GM12878 (cell line): ENCODE measurements around the gene IRS2. TPM values are rescaled to one million over a fixed set of nuclear protein-coding genes. Genes with fewer than 3 reads are reported as not detected.

Experiments
- ATAC-seq: fragments of 200-7000 bp; cut with Tn5 transposase; 3 replicates; pipeline ENCODE4 v1.9.1; 2020; ENCODE audit warnings: mild to moderate bottlenecking, moderate library complexity
- BruUV-seq: library from RNA; stranded (reverse); fragments of 400-500 nt; replicated peaks from 2 replicates; lab custom pipeline; 2021; lab: Mats Ljungman, UMichigan
- CTCF ChIA-PET: fragments of 300-600 bp; sonication (Branson Sonifier 250); formaldehyde crosslinking; extraction: SDS; loops from one replicate; lab custom pipeline; 2021; ENCODE audit warnings: inconsistent platforms; lab: Yijun Ruan, JAX
- POLR2A ChIA-PET: fragments of 350-600 bp; formaldehyde crosslinking; extraction: SDS; loops from one replicate; lab custom pipeline; 2021; ENCODE audit warnings: inconsistent platforms; lab: Charles Lee
- RAD21 ChIA-PET: fragments of 300-600 bp; sonication (Branson Sonifier 250); formaldehyde crosslinking; loops from one replicate; lab custom pipeline; 2023; ENCODE audit warnings: antibody characterized with exemption; ENCODE audit not compliant: unreplicated experiment; lab: Charles Lee
- SMC1A ChIA-PET: fragments of 300-600 bp; sonication (Branson Sonifier 250); formaldehyde crosslinking; loops from one replicate; lab custom pipeline; 2023; ENCODE audit not compliant: unreplicated experiment, uncharacterized antibody; lab: Charles Lee
- DNase-seq: peaks from one replicate; pipeline ENCODE4 v3.0.0-alpha.2; 2011; ENCODE audit warnings: low read depth, low spot score
- FAIRE-seq: peaks from 3 replicates; lab custom pipeline; 2011; peaks lifted over from hg19 to GRCh38; lab: Jason Lieb, UNC
- H2AFZ ChIP-seq: 2 replicates; pipeline ENCODE4 v1.6.0; 2011; ENCODE audit warnings: low read depth, low read length, control low read depth; ENCODE audit not compliant: control insufficient read depth
- H3K27ac ChIP-seq: 2 replicates; pipeline ENCODE4 v1.5.1; 2011; ENCODE audit warnings: control low read depth; ENCODE audit not compliant: control insufficient read depth, insufficient read depth
- H3K27me3 ChIP-seq, 2 experiments: replicated peaks in 1 of 2; 2 replicates each; pipeline versions ENCODE4 v1.6.0 to v1.6.1; 2011; ENCODE audit warnings: low read length in 1 of 2; ENCODE audit not compliant: control insufficient read depth in 2 of 2, insufficient read depth in 2 of 2
- H3K36me3 ChIP-seq, 2 experiments: 2 replicates each; pipeline ENCODE4 v1.5.1; 2011; ENCODE audit warnings: low read length in 1 of 2; ENCODE audit not compliant: control insufficient read depth in 2 of 2, insufficient read depth in 2 of 2
- H3K4me1 ChIP-seq: 2 replicates; pipeline ENCODE4 v1.6.1; 2011; ENCODE audit warnings: mild to moderate bottlenecking, low read length, moderate library complexity, mixed read lengths; ENCODE audit not compliant: control insufficient read depth, insufficient read depth
- H3K4me2 ChIP-seq: 2 replicates; pipeline ENCODE4 v1.6.0; 2011; ENCODE audit warnings: control low read depth; ENCODE audit not compliant: control insufficient read depth, insufficient read depth
- H3K4me3 ChIP-seq: fragments of 200-600 bp; sonication (generic); 2 replicates; pipeline ENCODE4 v1.5.1; 2016
- H3K79me2 ChIP-seq: 2 replicates; pipeline ENCODE4 v1.6.0; 2011; ENCODE audit warnings: low read length; ENCODE audit not compliant: control insufficient read depth, insufficient read depth
- H3K9ac ChIP-seq: 2 replicates; pipeline ENCODE4 v1.8.0; 2011; ENCODE audit warnings: low read length, control low read depth, mixed read lengths; ENCODE audit not compliant: control insufficient read depth, insufficient read depth
- H3K9me3 ChIP-seq: replicated peaks from 3 replicates; pipeline ENCODE4 v1.5.1; 2011; ENCODE audit warnings: mild to moderate bottlenecking, low read length; ENCODE audit not compliant: control insufficient read depth, insufficient read depth
- H4K20me1 ChIP-seq: 2 replicates; pipeline ENCODE4 v1.6.0; 2011; ENCODE audit not compliant: control insufficient read depth, insufficient read depth
- BHLHE40 ChIP-seq, 2 experiments: fragments of 450-650 bp in 1 of 2; IDR thresholded peaks; 2 replicates each; pipeline ENCODE4 v1.6.1; 2011 to 2017; ENCODE audit warnings: low read depth in 2 of 2, borderline replicate concordance in 1 of 2, improper control_type of control experiment in 1 of 2, low read length in 1 of 2, mild to moderate bottlenecking in 1 of 2
- KDM1A ChIP-seq: fragments of 200-600 bp; sonication (generic); IDR thresholded peaks from 2 replicates; pipeline ENCODE4 v1.6.1; 2016; ENCODE audit warnings: borderline replicate concordance
- KLF5 ChIP-seq: fragments of 450-650 bp; IDR thresholded peaks from 2 replicates; pipeline ENCODE4 v1.6.1; 2014; ENCODE audit warnings: mild to moderate bottlenecking; ENCODE audit not compliant: partially characterized antibody
- RBBP5 ChIP-seq: fragments of 200-600 bp; sonication (generic); conservative IDR thresholded peaks from 2 replicates; pipeline ENCODE4 v1.6.1; 2016
- SUPT20H ChIP-seq: IDR thresholded peaks from 2 replicates; pipeline ENCODE4 v1.6.1; 2011; ENCODE audit warnings: low read depth, mild to moderate bottlenecking, low read length, moderate library complexity, borderline replicate concordance; ENCODE audit not compliant: control insufficient read depth
- YBX1 ChIP-seq: fragments of 450-650 bp; IDR thresholded peaks from 2 replicates; pipeline ENCODE4 v1.6.1; 2016; ENCODE audit warnings: antibody characterized with exemption
- ZNF217 ChIP-seq: fragments of 450-650 bp; IDR thresholded peaks from 2 replicates; pipeline ENCODE4 v1.6.1; 2017; ENCODE audit warnings: antibody characterized with exemption, mild to moderate bottlenecking
- WGBS: methylation state at CpG from one replicate; pipeline ENCODE4 v1.1.6; 2016; ENCODE audit warnings: low lambda C conversion rate; ENCODE audit not compliant: insufficient replicate concordance, insufficient coverage; ENCODE audit errors: missing lambda C conversion rate; 5-methylcytosine and 5-hydroxymethylcytosine counted together
- in situ Hi-C: fragments of 300-500 bp; cut with MboI; formaldehyde crosslinking; loops from 9 replicates; pipeline ENCODE4 v1.14.3; 2018; ENCODE audit warnings: mixed read lengths
- intact Hi-C: fragments of 100-400 bp; cut with micrococcal nuclease; formaldehyde crosslinking; loops from one replicate; pipeline ENCODE4 v1.14.2; 2022; ENCODE audit not compliant: unreplicated experiment
- polyA plus RNA-seq, 11 experiments: library from polyadenylated mRNA; depleted of rRNA in 4 of 11; unstranded in 6 of 11; stranded (reverse) in 5 of 11; fragments of >200 nt; fragmentation: Nextera tagmentation in 4 of 11; fragmentation: Illumina TruSeq in 1 of 11; extraction: Ambion mirVana in 4 of 11; extraction: Trizol in 1 of 11; gene quantifications; 1 replicate in 1 of 11; 2 replicates in 10 of 11; pipeline versions ENCODE4 v1.2.1 to v1.2.3, GENCODE V29; 2011 to 2016; ENCODE audit warnings: inconsistent platforms in 2 of 11, missing spikeins in 2 of 11, low read depth in 1 of 11
- total RNA-seq, 4 experiments: library from RNA; depleted of rRNA in 3 of 4; stranded (reverse); fragments of >200 nt in 3 of 4; fragmentation: Illumina TruSeq in 1 of 4; extraction: Trizol in 1 of 4; gene quantifications; 2 replicates each; pipeline versions ENCODE4 v1.2.1 to v1.2.3, GENCODE V29; 2013 to 2021
- TF ChIP-seq, protein P1 (sequence below): fragments of 450-650 bp; IDR thresholded peaks from 2 replicates; pipeline ENCODE4 v1.6.1; 2016; ENCODE audit warnings: mild to moderate bottlenecking, moderate library complexity, borderline replicate concordance

IRS2 gene
- total and polyA plus RNA-seq, 10 of the 15 experiments (the other 5 are each of a cell fraction or from before 2014, with no cell fraction given), result 0.01 to 0.31 (median 0.07) TPM; not detected in 6

DNA sequence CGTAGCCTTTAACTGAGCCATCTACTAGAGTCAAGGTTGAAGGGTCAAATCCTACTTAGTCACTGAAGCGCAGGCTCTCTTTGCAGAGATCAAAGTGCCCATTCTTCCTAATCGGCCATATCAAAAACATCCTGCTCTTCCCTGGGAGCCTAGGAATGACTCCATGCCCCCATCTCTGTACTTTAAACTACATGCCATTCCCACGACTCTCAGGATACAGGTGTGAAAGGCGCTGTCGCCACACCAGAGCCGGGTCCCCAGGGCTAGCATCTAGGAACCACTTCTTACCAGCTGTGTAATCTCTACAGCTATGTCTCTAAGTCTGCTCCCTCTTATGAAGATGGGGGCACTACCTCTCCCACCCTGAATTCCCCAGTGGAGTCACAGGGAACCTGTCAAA is 22.3 kb downstream of the IRS2 start:
- ATAC-seq, result no peak
- intact Hi-C loops, result no loop called here
- Histone ChIP-seq H3K9me3 (no peaks in the 10 kb centered on the region), H3K27me3 (peaks cover 0 to 4% of the 10 kb centered on the region in 2 experiments; a peak in 1 of 4 replicates), H3K4me3 (no peak overlapping the region), H2AFZ (no peak overlapping the region), H3K27ac (no peak overlapping the region), H3K9ac (no peak overlapping the region), H3K36me3 (no peaks in the 10 kb centered on the region)
- CTCF ChIA-PET, result interaction anchor here (0.7 kb wide), 1 partner anchor 808 kb away, joined by 3 read pairs; no protein-coding TSS in a partner anchor
- RAD21 ChIA-PET, result no interaction called here
- in situ Hi-C loops, result no loop called here
- SMC1A ChIA-PET, result no interaction called here
- WGBS, result 44% methylated on average over 7 of the region's 7 CpGs
- BruUV-seq, result no TSS peak
- DNase-seq, result no peak
- FAIRE-seq, result no peak
- no peak for TF ChIP-seq BHLHE40 (IDR thresholded peaks at IDR 0.05; ENCODE audit: borderline replicate concordance in 1 of 2, low read depth in 2 of 2, low read length in 1 of 2)
- no peak for TF ChIP-seq SUPT20H
- TF ChIP-seq YBX1, result no peak
- no peak for TF ChIP-seq RBBP5
- no peak for TF ChIP-seq ZNF217
- TF ChIP-seq KDM1A, result no peak
- TF ChIP-seq, all 136 proteins: peak for 0
- no peaks in the 10 kb centered on the region for H3K4me1 ChIP-seq
- POLR2A ChIA-PET, result no interaction called here
- no peak overlapping the region for H3K4me2 ChIP-seq
- no peaks in the 10 kb centered on the region for H3K79me2 ChIP-seq
- H4K20me1 ChIP-seq, result no peaks in the 10 kb centered on the region

DNA sequence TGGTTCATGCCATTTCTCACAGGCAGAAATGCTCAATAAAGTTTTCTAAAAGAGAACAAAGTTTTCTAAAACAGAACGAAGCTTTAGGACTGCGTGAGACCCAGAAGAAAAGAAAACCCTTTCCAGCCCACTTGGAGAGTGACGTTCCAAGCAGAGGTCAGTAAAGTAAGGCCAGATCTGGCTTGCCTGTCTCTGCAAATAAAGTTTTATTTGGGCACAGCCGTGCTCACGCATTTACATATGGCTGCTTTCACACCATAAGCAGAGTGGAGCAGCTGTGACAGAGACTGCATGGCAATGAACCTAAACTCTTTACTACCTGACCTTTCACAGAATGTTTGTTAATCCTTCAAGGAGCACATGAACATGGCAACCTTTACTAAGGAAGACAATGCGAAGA is 23.6 kb downstream of the IRS2 start:
- ATAC-seq (no peak), FAIRE-seq (no peak), DNase-seq (no peak)
- H4K20me1 ChIP-seq, result no peaks in the 10 kb centered on the region
- BruUV-seq, result no TSS peak
- H3K27me3 ChIP-seq, result peaks cover 0 to 4% of the 10 kb centered on the region in 2 experiments; a peak in 1 of 4 replicates
- H3K4me3 ChIP-seq, result no peak overlapping the region
- no peak overlapping the region for H3K9ac ChIP-seq
- no peaks in the 10 kb centered on the region for H3K36me3 ChIP-seq
- H3K4me2 ChIP-seq, result no peak overlapping the region
- H3K79me2 ChIP-seq, result no peaks in the 10 kb centered on the region
- no peak overlapping the region for H2AFZ ChIP-seq
- H3K9me3 ChIP-seq, result no peaks in the 10 kb centered on the region
- no peak for TF ChIP-seq KLF5
- TF ChIP-seq, protein P1, sequence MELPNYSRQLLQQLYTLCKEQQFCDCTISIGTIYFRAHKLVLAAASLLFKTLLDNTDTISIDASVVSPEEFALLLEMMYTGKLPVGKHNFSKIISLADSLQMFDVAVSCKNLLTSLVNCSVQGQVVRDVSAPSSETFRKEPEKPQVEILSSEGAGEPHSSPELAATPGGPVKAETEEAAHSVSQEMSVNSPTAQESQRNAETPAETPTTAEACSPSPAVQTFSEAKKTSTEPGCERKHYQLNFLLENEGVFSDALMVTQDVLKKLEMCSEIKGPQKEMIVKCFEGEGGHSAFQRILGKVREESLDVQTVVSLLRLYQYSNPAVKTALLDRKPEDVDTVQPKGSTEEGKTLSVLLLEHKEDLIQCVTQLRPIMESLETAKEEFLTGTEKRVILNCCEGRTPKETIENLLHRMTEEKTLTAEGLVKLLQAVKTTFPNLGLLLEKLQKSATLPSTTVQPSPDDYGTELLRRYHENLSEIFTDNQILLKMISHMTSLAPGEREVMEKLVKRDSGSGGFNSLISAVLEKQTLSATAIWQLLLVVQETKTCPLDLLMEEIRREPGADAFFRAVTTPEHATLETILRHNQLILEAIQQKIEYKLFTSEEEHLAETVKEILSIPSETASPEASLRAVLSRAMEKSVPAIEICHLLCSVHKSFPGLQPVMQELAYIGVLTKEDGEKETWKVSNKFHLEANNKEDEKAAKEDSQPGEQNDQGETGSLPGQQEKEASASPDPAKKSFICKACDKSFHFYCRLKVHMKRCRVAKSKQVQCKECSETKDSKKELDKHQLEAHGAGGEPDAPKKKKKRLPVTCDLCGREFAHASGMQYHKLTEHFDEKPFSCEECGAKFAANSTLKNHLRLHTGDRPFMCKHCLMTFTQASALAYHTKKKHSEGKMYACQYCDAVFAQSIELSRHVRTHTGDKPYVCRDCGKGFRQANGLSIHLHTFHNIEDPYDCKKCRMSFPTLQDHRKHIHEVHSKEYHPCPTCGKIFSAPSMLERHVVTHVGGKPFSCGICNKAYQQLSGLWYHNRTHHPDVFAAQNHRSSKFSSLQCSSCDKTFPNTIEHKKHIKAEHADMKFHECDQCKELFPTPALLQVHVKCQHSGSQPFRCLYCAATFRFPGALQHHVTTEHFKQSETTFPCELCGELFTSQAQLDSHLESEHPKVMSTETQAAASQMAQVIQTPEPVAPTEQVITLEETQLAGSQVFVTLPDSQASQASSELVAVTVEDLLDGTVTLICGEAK, result peak; percentile 80
- 31% methylated on average over 6 of the region's 6 CpGs for WGBS
- ChIA-PET POLR2A (no interaction called here), CTCF (no interaction called here), RAD21 (no interaction called here), SMC1A (no interaction called here)
- no peak overlapping the region for H3K27ac ChIP-seq
- H3K4me1 ChIP-seq, result no peaks in the 10 kb centered on the region
- in situ Hi-C loops, result no loop called here
- intact Hi-C loops, result no loop called here
